Central memory CD4-positive, alpha-beta T cell (primary cell): ENCODE results near the gene PKDCC.

Source experiments
- DNase-seq: peaks from one replicate; pipeline ENCODE4 v3.0.0; 2022

PKDCC gene

DNA sequence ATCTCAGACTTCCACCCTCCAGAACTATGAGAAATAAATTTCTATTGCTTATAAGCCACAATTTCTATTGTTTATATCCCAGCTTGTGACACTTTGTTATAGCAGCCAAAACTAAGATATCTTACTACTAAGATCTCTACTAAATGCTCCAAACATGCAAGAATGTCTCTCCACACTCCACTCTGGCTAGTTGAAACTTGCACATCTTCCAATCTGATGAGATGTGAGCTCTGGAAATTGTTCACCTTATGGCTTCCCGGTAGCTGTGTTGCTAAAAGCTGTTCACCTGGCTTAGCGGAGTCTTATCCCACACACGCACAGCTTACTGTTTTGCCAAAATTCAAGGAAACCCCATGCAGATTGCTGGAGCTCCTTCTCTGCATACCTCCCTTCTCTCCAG is 43.9 kb downstream of the PKDCC start:
- no peak for DNase-seq

GRCh38 chr2:42092084-42092996 is 44.5 kb downstream of the PKDCC start:
- DNase-seq, result no peak

GRCh38 chr2:42094114-42094513 is 46.3 kb downstream of the PKDCC start:
- no peak for DNase-seq

GRCh38 chr2:42095923-42096408 is 48.1 kb downstream of the PKDCC start:
- peak; percentile 70 for DNase-seq

DNA sequence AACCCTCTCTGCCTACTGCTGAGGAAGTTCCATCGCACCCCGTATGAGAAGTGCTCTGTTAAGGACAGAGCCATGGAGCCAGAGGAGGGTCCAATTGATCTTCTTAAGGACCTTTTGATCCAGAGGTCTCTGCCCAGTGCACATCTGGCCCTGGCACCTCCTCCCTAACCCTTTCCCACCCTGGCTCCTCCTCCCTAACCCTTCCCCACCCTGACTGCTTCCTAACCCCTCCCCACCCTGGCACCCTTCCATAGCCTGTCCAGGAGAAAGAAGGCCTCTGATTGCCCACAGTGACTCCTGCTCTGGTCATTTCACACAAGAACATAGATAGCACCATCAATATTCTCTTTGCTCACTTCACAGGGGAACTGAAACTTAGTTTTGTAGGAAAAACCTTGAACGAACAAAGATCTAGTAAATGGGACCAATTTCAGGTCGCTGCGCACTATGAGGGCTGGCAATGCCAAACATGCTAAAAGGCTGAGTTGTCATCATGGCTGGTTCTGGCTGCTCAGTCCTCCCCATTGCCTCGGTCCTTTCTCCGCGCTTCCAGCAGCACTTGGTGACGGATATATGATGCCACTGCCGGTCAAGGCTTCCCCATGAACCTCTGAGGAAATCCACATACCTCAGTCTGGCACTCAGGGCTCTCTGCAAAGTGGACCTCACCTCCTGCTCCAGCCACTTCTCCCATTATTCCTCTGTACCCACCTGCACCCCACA is 49.2 kb downstream of the PKDCC start:
- DNase-seq, result no peak

- no peak for DNase-seq
Measured at GRCh38 chr2:42098571-42099437, 51.0 kb downstream of the PKDCC start.

- no peak for DNase-seq
Measured at GRCh38 chr2:42099438-42100173, 51.8 kb downstream of the PKDCC start.

DNA sequence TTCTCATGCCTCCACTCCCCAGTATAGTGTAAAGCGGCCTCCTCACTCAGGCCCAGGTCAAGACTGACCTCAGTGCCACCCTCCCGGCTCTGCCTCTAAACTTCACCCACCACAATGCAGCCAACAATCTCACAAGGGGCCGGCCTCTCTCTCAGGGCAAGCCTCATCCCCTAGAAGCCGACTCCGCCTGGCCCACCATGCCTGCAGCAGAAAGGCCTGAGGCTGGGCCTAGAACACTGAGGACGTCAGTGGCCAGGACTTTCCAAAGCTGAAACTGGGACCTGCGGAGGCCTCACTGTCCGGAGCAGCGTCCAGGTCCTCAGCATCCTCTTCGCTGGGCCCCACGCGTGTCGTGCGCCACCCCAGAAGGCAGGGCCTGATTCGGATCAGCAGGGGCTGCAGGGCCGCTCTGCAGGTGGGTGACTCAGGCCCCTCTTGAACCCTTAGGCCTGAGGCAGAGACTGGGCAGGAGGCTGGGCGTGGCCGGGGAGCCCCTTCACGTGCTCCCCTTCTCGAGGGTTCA is 52.9 kb downstream of the PKDCC start:
- no peak for DNase-seq

DNA sequence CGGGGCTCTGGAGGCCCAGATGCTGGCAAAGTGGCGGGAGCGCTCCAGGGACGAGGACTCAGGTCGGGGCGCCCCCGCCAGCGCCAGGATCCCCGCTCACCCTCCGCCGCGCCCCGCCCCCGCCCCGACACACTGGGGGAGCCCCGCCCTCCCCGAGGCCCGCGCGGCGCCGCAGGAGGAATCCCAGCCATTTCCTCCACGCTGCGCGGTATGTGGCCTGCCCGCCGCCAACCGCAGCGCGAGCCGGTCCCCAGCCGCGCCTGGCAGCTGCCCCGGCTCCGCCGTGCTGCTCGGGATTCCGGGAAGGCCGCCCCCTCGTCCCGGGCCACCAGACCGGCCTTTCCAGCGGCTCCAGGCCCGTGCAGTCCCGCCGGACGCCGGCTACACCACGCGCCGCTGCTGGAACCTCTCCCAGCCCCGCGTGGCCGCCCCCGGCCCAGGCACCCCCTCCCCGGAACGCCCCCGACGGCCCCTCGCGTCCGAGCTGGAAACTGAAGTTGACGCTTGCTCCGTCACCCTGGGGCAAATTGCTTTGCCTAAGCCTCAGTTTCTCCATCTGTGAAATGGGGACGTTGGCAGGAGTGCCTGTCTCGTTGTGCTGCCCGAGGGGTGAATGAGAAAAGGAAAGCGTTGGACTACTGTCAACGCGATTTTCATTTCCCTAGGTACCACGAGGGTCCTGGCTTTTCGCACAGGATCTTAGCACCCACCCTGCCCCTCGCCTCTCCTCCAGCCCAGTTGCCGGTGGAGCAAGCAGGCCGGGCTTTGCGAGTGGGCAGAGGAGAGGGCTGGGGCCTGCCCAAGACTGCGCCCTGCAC is 53.6 kb downstream of the PKDCC start:
- peak; percentile 72 for DNase-seq

DNA sequence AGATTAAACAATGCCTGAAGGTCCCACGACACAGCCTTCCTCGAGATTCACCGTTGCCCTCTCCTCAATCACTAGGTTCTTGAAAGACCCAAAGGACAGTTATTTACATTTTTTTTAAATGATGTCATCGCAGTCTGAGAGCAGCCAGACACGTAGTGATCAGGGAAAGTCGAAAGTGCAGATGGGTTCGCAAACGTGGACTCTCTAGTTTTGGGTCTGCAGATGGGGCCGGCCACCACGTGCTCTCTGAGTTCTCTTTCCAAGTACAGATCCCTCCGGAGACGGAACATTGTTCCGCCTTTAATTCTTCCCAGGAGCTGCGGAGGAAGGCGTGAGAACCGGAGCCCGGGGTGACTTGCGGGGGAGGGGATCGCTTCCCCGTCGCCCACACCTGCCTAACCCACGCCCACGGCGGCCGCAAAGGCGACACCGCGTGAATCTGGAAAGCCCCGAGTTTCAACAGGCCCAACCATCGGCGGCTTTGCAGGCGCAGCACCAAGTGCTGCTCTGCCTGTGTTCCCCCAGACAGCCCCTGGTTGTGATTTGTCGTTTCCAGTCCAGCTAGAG is 54.3 kb downstream of the PKDCC start:
- DNase-seq, result peak; percentile 97

- peak; percentile 37 for DNase-seq
Measured at GRCh38 chr2:42102591-42103450, 55.0 kb downstream of the PKDCC start.

DNA sequence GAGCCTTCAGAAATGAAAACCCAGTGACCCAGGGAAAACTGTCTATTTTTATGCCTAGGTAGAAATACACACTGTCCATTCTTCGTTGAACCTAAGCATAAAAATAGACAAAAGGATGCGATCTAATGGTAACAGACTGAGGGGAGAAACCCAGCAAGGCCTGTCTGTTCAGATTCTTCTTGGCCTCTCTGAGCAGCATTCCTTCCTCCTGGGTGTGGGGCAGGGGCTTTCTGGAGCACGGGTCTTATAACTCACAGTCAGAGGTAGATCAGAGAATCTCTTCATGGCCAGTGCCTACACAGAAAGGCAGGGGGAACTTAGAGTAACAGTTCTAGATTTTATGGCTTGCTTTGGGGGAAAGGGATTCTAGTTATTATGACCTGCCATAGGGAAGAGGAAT is 56.0 kb downstream of the PKDCC start:
- DNase-seq, result no peak

- DNase-seq, result no peak
Measured at GRCh38 chr2:42104621-42105020, 56.8 kb downstream of the PKDCC start.

DNA sequence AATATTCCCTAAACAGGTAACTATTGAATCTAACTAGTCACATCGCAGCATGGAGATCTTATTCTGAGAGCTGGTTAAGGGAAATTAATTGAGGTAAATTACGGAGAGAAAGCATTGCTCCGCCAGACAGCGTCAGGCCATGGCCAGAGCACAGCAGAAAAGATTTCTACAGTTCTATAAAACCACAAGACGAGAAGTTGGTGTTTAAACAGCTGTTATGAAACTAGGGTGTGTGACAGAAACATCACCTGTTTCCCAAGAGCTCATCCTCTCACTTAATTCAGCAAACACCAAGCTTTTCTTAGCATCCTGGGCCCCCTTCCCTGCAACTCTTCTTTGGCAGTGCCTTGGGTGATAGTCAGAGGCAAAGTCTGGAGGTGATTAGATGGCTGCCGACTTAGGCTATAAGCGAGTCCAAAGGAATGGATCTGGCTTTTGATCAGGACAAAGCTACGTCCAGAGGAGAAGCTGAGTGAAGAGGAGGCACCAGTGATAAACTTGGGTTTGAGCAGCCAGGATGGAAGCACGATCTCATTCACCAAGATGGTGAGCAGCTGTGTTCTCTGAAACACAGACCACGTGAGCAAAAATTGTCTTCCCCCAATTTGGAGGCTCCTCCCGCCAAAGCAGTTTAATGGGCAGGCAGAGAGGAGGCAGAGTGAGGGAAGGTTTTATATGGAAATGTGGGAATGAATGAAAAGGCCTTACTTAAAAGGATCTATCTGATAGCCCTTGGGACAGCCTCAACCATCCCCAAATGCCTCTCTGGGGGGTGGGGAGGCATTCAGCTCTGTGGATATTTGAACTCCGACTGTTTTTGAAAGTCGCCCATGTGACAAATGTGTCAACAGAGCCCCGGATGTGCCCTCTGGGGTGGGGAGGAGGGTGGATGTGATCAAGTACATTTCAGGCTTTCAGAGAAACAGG is 57.8 kb downstream of the PKDCC start:
- peak; percentile 90 for DNase-seq

- DNase-seq, result no peak
Measured at GRCh38 chr2:42106257-42106816, 58.5 kb downstream of the PKDCC start.

GRCh38 chr2:42107249-42108042 is 59.6 kb downstream of the PKDCC start:
- DNase-seq, result no peak
